ENCODE measurements around the gene ABLIM3. TPM values are rescaled to one million over a fixed set of nuclear protein-coding genes. Genes with fewer than 3 reads are reported as not detected.

Gene ABLIM3
- total RNA-seq, 1 donor from 2014 or later: 2.4 TPM

GRCh38 chr5:149299451-149300054 lies 158.3 kb downstream of the ABLIM3 start:
- Mint-ChIP-seq H3K27me3 (ENCODE audit: low read depth) (no peaks in the 10 kb centered on the region), H3K36me3 (ENCODE audit: low read depth) (no peaks in the 10 kb centered on the region), H3K27ac (ENCODE audit: unreplicated experiment) (peak overlapping the region; percentile 67), H3K4me3 (no peak overlapping the region), H3K4me1 (peaks cover 7% of the 10 kb centered on the region), H3K9me3 (no peaks in the 10 kb centered on the region)
- no peak for TF ChIP-seq CTCF (conservative IDR thresholded peaks at IDR 0.05)
- DNase-seq (ENCODE audit: low read depth, low spot score): no peak

- no peak for TF ChIP-seq CTCF (conservative IDR thresholded peaks at IDR 0.05)
- Mint-ChIP-seq H3K27ac (ENCODE audit: unreplicated experiment) (no peak overlapping the region), H3K27me3 (ENCODE audit: low read depth) (no peaks in the 10 kb centered on the region), H3K4me1 (peaks cover under 1% of the 10 kb centered on the region), H3K9me3 (no peaks in the 10 kb centered on the region), H3K36me3 (ENCODE audit: low read depth) (no peaks in the 10 kb centered on the region), H3K4me3 (no peak overlapping the region)
- DNase-seq (ENCODE audit: low read depth, low spot score): no peak
Observed at GRCh38 chr5:149300441-149300840, 159.1 kb downstream of the ABLIM3 start.

GRCh38 chr5:149301049-149301743 lies 159.9 kb downstream of the ABLIM3 start:
- Mint-ChIP-seq H3K27ac (ENCODE audit: unreplicated experiment) (no peak overlapping the region), H3K4me1 (no peaks in the 10 kb centered on the region), H3K36me3 (ENCODE audit: low read depth) (no peaks in the 10 kb centered on the region), H3K27me3 (ENCODE audit: low read depth) (no peaks in the 10 kb centered on the region), H3K9me3 (no peaks in the 10 kb centered on the region), H3K4me3 (no peak overlapping the region)
- no peak for DNase-seq (ENCODE audit: low read depth, low spot score)
- no peak for TF ChIP-seq CTCF (conservative IDR thresholded peaks at IDR 0.05)

GRCh38 chr5:149301744-149302380 lies 160.6 kb downstream of the ABLIM3 start:
- Mint-ChIP-seq H3K27me3 (ENCODE audit: low read depth) (no peaks in the 10 kb centered on the region), H3K36me3 (ENCODE audit: low read depth) (no peaks in the 10 kb centered on the region), H3K4me1 (no peaks in the 10 kb centered on the region), H3K27ac (ENCODE audit: unreplicated experiment) (no peak overlapping the region), H3K9me3 (no peaks in the 10 kb centered on the region), H3K4me3 (no peak overlapping the region)
- no peak for DNase-seq (ENCODE audit: low read depth, low spot score)
- TF ChIP-seq CTCF (conservative IDR thresholded peaks at IDR 0.05): no peak

GRCh38 chr5:149302641-149303040 lies 161.3 kb downstream of the ABLIM3 start:
- peak overlapping the region; percentile 75 for H3K27ac Mint-ChIP-seq (ENCODE audit: unreplicated experiment)
- no peaks in the 10 kb centered on the region for H3K4me1 Mint-ChIP-seq
- no peaks in the 10 kb centered on the region for H3K36me3 Mint-ChIP-seq (ENCODE audit: low read depth)
- no peak for DNase-seq (ENCODE audit: low read depth, low spot score)
- H3K9me3 Mint-ChIP-seq: no peaks in the 10 kb centered on the region
- H3K4me3 Mint-ChIP-seq: no peak overlapping the region
- no peak for TF ChIP-seq CTCF (conservative IDR thresholded peaks at IDR 0.05)
- no peaks in the 10 kb centered on the region for H3K27me3 Mint-ChIP-seq (ENCODE audit: low read depth)
